Mucosa of descending colon (tissue), 3 donors: ENCODE results near the gene SLC1A2. TPM values are rescaled to one million over a fixed set of nuclear protein-coding genes. Genes with fewer than 3 reads are reported as not detected.

ENCODE experiments used
- ATAC-seq: fragments of 200-7000 bp; cut with Tn5 transposase; one replicate; pipeline ENCODE4 v1.9.1; 2020; ENCODE audit warnings: mild to moderate bottlenecking, moderate library complexity
- DNase-seq, 3 donors: peaks; one replicate each; pipeline ENCODE4 v3.0.0-alpha.2; 2020
- H3K36me3 ChIP-seq: fragments of 200-600 bp; one replicate; pipeline ENCODE4 v1.8.0; 2021; ENCODE audit warnings: low read depth, mild to moderate bottlenecking
- H3K4me1 ChIP-seq: fragments of 200-600 bp; one replicate; pipeline ENCODE4 v1.8.0; 2021; ENCODE audit warnings: low read depth, mild to moderate bottlenecking
- H3K4me3 ChIP-seq: fragments of 200-600 bp; one replicate; pipeline ENCODE4 v1.8.0; 2021; ENCODE audit warnings: mild to moderate bottlenecking
- H3K9me3 ChIP-seq: fragments of 200-600 bp; one replicate; pipeline ENCODE4 v1.8.0; 2021; ENCODE audit warnings: mild to moderate bottlenecking
- CTCF ChIP-seq: fragments of 200-600 bp; IDR thresholded peaks from one replicate; pipeline ENCODE4 v1.8.0; 2022; ENCODE audit warnings: antibody characterized with exemption, mild to moderate bottlenecking
- intact Hi-C, 2 donors: fragments of 100-400 bp; cut with DNase I in 1 of 2; cut with micrococcal nuclease in 1 of 2; formaldehyde crosslinking; loops; one replicate each; pipeline versions ENCODE4 v1.11.0 to v1.11.1; 2022; cut with DNase I, micrococcal nuclease
- total RNA-seq, 3 donors: library from RNA; stranded (reverse); fragmentation: NEBNext Ultra II Directional in 2 of 3; extraction: Animal tissue kit (Norgen Biotek cat#: 25700) in 2 of 3; gene quantifications; one replicate each; pipeline versions ENCODE4 v1.2.1 to v1.2.4, GENCODE V29; 2021 to 2023
- donor health status: DM: no; HTN: no; CAD: no; lungs with moderate emphysema.
- donor health status: DM: no; HTN: no; CAD: no.
- donor health status: DM: no; HTN: yes; CAD: no.

The SLC1A2 gene
- total RNA-seq, 3 donors from 2014 or later, result 0.12 to 1.1 (median 0.32) TPM

GRCh38 chr11:35354644-35355043 is 64.7 kb downstream of the SLC1A2 start:
- H3K4me3 ChIP-seq, result no peak overlapping the region
- DNase-seq (no peak), ATAC-seq (no peak)
- H3K36me3 ChIP-seq, result no peaks in the 10 kb centered on the region
- no peak for TF ChIP-seq CTCF
- intact Hi-C loops, result no loop called here
- H3K9me3 ChIP-seq, result no peaks in the 10 kb centered on the region
- no peaks in the 10 kb centered on the region for H3K4me1 ChIP-seq

DNA sequence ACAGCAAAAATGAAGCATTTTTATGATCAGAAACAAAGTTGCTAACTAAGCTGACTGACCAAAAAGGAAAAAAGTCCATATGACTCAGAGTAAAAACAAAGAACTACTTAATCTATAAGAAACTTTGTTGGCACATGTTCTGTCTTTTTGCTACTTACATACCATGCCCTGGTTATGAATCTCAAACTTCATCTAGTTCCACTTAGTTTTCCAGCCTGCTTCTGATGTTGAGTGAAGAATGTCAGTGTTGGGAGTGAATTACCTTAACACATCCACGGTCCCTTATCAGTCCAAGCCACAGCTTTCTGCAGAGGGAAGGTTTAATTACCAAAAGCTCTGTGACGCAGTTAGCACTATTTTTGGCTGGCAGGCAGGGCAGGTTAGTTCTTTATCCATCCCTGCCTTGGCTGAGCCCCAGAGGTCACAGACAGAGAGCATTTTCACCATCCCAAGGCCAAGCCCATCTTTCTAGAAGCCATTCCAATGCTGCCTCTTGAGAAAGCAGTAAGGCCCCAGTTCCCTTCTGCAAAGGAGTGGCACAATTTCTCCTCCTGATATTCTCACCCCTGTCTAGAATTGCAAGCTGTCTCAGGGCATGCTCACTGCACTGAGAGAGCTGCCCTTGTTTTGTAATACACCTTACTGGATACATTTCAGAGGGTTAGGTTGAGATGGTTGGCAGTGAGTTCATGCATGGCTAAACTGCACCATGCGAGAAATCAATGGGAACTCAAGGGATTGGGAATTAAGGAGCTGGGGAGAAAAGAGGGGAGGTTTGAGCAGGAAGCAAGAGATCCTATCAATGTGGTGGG is 67.1 kb downstream of the SLC1A2 start:
- intact Hi-C loops, result no loop called here
- TF ChIP-seq CTCF, result no peak
- H3K4me3 ChIP-seq, result no peak overlapping the region
- H3K4me1 ChIP-seq, result no peaks in the 10 kb centered on the region
- ATAC-seq (no peak), DNase-seq (no peak)
- H3K36me3 ChIP-seq, result no peaks in the 10 kb centered on the region
- H3K9me3 ChIP-seq, result no peaks in the 10 kb centered on the region

GRCh38 chr11:35349897-35350296 is 69.5 kb downstream of the SLC1A2 start:
- ATAC-seq, result no peak
- no peak for TF ChIP-seq CTCF
- intact Hi-C loops, result no loop called here
- no peaks in the 10 kb centered on the region for H3K9me3 ChIP-seq
- H3K36me3 ChIP-seq, result no peaks in the 10 kb centered on the region
- no peak for DNase-seq
- H3K4me3 ChIP-seq, result no peak overlapping the region
- H3K4me1 ChIP-seq, result no peaks in the 10 kb centered on the region

- Histone ChIP-seq H3K9me3 (no peaks in the 10 kb centered on the region), H3K36me3 (no peaks in the 10 kb centered on the region), H3K4me3 (no peak overlapping the region), H3K4me1 (no peaks in the 10 kb centered on the region)
- DNase-seq (no peak), ATAC-seq (no peak)
- TF ChIP-seq CTCF, result no peak
- intact Hi-C loops, result no loop called here
Observed at GRCh38 chr11:35348898-35349687, 70.3 kb downstream of the SLC1A2 start.

DNA sequence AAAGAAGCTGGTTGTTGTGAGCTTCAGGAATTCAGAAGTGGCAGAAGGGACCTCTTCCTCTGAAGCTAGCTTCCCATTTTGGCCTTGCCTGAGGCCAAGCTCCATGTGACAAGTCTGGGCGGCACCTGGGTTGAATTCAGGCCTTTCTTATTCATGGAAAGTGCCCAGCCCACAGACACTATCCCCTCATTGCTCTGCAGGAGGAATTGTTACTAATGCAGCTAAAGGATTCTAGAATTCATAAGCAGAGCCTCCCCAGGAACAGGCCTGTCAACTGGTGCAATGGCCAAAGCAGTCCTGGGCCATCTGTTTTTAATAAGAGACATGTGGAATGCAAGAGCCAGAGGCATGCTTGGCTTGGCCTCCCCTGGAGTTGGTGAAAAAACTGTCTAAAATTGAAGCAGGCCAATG is 71.4 kb downstream of the SLC1A2 start:
- ATAC-seq (no peak), DNase-seq (no peak)
- Histone ChIP-seq H3K4me1 (no peaks in the 10 kb centered on the region), H3K36me3 (no peaks in the 10 kb centered on the region), H3K9me3 (no peaks in the 10 kb centered on the region), H3K4me3 (no peak overlapping the region)
- no peak for TF ChIP-seq CTCF
- intact Hi-C loops, result no loop called here
